Adrenal gland (tissue), 5 donors: Measurements from ENCODE around the gene TSPAN2.

ENCODE experiments used
- POLR2A ChIP-seq, 2 donors: fragments of 450-650 bp; IDR thresholded peaks; one replicate each; pipeline ENCODE4 v1.6.1; 2017; ENCODE audit warnings: antibody characterized with exemption in 2 of 2, mild to moderate bottlenecking in 2 of 2, moderate library complexity in 1 of 2
- TF ChIP-seq, protein P1 (sequence below), 6 experiments: fragments of 450-650 bp in 4 of 6; fragments of 200-600 bp in 2 of 6; sonication (generic) in 1 of 6; IDR thresholded peaks; 1 replicate in 5 of 6; 2 replicates in 1 of 6; pipeline versions ENCODE4 v1.5.1 to v1.8.0; 2016 to 2021; ENCODE audit warnings: antibody characterized with exemption in 6 of 6, mild to moderate bottlenecking in 2 of 6, moderate library complexity in 1 of 6
- donor health status: DM: no; HTN: no; CAD: no.

DNA sequence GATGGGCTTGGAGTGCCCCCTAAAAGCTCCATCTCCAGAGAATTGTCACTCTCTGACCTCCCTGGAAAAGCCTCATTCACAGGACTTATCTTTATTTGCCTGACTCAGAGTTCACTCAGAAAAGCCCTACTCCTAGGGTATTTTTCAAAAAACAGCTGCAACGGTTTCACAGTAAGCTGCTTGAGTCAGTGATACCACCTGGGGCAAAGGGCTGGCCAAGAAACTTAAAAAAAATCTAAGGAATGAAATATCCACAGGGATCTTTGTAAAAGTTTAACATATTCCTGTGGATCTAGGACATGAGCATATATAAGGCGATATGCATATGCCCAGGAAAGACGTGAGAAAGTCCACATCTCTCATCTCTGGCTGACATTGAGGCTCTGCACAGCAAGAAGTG, 33.8 kb upstream of the TSPAN2 start:
- TF ChIP-seq, protein P1, sequence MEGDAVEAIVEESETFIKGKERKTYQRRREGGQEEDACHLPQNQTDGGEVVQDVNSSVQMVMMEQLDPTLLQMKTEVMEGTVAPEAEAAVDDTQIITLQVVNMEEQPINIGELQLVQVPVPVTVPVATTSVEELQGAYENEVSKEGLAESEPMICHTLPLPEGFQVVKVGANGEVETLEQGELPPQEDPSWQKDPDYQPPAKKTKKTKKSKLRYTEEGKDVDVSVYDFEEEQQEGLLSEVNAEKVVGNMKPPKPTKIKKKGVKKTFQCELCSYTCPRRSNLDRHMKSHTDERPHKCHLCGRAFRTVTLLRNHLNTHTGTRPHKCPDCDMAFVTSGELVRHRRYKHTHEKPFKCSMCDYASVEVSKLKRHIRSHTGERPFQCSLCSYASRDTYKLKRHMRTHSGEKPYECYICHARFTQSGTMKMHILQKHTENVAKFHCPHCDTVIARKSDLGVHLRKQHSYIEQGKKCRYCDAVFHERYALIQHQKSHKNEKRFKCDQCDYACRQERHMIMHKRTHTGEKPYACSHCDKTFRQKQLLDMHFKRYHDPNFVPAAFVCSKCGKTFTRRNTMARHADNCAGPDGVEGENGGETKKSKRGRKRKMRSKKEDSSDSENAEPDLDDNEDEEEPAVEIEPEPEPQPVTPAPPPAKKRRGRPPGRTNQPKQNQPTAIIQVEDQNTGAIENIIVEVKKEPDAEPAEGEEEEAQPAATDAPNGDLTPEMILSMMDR (IDR thresholded peaks at IDR 0.05) = no peak
- TF ChIP-seq POLR2A (IDR thresholded peaks at IDR 0.05) = no peak
